Measurements from ENCODE around the gene RAP2A. TPM values are rescaled to one million over a fixed set of nuclear protein-coding genes. Genes with fewer than 3 reads are reported as not detected.

Gene RAP2A
- total RNA-seq, 1 donor from 2014 or later: 327 TPM

DNA sequence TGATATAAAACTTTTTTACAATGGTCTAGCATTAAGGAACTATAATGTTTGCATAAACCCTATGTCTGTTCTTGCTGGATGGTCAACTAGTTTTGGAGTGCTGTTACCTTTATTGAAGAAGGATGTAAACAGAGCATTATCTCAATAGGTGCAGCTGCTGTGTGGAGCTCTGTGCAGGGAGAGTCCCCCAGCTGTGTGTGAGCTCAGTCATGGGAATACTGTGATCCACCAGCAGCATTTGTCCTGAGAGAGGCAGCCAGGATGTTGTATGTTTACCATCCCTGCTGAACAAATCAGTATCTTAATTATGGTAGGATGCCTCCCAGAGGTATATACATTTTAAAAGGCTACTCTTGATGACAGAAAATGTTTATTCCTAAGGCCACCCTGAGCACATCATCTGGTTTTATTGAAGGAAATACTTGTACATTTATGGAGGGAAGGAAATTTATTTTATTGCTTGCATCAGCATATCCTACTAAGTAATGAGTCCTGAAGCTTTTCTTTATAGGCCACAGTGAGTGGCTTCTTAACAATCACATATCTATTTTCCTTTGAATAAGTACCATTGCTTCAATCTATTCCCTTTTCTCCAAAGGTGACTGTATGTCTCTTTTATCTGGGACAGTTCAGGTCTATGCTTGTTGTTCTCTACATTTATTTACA, 11.7 kb downstream of the RAP2A start:
- FAIRE-seq: no peak
- DNase-seq (ENCODE audit: low spot score in 2 of 2): no peak

DNA sequence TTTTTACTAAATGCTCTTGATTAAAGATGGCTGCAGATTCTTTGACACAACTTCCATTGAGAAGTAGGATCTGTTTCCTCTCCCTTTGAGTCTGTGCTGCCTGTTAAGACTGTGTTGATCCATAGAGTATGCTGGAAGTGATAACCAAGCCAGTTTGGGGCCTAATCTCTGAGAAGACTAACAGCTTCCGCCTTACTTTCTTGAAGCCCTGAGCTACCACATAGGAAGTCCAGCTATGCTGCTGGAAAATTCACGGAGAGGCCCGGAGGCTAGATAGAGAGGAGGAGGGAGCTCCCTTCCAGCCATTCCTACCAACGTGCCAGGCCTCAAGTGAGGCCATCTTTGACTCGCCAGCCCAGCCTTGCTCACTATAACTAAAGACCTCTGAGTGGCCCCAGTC, 12.5 kb downstream of the RAP2A start:
- no peak for DNase-seq (ENCODE audit: low spot score in 2 of 2)

DNA sequence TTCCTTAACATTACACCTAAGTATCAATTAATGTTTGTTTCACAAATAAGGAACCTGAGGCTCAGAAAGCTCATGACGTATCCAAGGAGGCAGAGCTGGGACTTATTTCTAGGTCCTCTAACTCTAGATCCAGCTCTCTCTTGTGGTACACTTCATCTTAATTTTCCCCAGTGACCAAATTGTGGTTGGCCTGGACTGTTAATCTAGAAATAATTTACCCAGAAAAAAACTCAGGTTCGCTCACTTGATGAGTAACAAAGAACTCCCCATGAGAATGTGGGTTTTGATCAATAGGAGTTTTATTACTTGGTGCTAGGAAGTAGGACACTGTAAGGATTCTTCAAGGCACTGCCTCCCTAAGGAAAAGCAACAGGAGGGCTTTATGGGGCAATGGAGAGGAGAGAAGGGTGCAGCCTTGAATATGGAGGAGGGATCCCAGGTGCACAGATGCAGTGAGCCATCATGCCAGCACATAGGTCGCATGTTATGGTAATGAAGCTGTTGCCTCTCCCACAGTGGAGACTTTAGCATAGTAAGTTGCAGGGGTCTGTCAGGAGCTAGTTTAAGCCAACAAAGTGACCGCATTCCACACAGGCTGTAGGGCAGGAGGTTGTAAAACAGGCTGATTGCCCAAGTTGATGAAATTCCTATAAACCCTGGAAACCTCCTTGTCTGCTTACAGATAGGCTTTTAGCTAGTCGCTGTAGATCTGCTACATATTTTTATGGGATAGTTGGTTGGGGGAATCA, 14.7 kb downstream of the RAP2A start:
- DNase-seq (ENCODE audit: low spot score in 2 of 2) (no peak), FAIRE-seq (no peak)

More for the DNA sequence above, 12.5 kb downstream of the RAP2A start:
- no peak for FAIRE-seq

DNA sequence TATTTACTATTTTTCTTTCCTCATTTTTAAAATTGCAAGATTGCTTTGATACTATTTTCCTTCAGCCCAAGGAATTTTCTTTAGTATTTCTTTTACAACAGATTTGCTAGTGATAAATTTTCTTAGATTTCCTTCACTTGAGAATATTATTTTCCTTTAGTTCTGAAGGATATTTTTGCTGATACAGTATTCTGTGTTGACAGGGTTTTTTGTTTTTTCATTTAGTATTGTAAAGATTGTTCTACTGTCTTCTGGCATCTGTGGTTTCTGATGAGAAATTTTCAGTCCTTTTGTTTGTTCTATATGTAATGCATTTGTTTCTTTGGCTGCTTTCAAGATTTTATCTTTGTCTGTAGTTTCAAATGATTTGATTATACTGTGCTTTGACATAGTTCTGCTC, 20.7 kb downstream of the RAP2A start:
- FAIRE-seq (no peak), DNase-seq (ENCODE audit: low spot score in 2 of 2) (no peak)

DNA sequence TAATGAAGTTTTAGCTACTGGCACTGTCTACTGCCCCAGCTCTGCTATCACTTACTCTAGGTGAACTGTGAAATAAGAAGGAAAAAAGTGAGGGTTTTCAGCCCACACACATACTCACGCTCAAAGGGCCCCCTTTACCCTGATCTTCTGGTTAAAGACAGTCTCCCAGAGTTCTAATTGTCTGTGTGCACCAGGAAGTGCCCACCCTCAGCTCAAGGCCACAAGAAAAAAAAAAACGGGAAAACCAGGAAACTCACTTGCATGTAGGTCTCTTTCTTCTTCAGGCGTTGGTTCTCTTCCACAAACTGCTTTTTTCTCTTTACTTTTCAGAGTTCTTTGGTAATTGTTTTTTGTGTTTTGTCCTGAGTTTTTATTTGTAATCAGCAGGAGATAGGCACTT, 22.1 kb downstream of the RAP2A start:
- FAIRE-seq (no peak), DNase-seq (ENCODE audit: low spot score in 2 of 2) (no peak)

DNA sequence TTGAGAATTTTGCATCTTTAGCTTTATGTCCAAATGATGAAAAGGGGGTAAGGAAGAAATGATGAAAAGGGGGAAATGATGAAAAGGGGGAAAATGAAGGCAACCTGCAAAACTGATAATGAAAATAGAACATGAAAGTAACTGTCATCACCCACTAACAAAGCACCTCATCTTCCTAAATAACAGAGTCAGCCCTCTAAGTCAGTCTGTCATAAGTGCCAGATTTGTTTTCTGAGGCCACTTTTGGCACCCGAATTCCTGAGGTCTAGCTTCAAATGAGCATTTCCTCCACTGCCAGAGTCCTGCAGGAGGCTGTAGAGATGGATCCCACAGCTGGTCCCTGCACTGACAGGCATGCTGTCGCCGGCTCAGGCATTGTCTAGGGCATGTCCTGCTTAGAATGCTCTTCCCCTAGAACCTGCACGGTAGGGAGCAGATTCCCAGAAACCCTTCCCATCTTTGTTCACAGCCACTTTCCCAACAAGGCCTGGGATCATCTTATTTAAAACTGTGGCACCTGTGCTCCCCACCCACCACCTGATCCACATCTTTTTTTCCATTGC, 25.3 kb downstream of the RAP2A start:
- no peak for FAIRE-seq
- DNase-seq (ENCODE audit: low spot score in 2 of 2): no peak

DNA sequence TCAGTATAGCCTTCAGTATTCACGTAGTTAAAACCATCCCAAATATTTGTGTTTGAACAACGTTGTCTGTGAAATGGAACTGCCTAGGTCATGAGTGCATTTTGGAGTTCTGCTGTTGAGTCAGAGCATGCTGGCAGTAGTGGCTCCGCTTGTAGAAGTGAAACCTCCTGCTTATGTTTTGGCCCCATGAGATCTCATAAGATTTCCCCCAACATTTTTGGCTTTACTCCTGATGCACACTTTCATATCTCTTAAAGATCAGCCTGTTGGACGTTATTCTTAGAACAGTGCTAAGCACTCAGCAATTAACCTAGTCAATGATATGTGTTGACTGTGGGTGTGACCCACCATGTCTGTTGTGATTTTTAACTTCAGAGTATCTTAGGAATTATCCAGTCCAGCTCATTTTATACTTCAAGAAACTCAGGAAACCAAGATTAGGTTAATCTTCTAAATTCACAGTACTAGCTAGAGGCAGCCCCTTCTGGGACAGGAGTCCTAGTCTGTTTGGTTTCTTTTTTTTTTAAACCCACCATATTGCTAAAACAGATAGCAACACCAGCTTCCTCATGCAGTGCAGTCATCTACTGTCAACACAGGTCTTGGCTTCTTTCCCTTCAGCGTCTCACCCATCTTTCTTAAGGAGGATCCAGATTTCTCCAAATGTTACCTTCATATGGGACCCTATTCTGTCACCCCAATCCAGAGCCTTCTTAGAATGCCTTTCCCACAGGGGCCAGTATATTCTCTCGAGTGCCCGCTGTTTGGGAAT, 26.2 kb downstream of the RAP2A start:
- FAIRE-seq (no peak), DNase-seq (ENCODE audit: low spot score in 2 of 2) (no peak)

DNA sequence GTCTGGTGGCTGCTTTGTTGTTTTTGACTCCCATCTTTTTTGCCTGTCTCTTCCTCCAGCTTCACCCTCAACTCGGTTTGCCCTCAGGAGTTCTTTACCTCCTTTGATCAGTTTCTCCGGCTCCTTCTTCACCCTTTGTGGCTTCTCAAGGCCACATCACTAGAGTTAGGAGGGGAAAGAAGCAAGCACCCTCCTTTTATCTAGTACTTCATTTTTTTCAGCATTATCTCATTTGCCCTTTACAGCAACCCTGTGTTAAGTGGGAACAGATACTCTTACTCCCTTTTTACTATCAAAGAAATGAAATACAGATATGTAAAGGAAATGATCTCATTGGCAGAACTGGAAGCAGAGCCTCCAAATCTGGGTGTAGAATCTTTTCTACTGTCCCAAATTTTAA, 26.9 kb downstream of the RAP2A start:
- FAIRE-seq (no peak), DNase-seq (ENCODE audit: low spot score in 2 of 2) (no peak)

DNA sequence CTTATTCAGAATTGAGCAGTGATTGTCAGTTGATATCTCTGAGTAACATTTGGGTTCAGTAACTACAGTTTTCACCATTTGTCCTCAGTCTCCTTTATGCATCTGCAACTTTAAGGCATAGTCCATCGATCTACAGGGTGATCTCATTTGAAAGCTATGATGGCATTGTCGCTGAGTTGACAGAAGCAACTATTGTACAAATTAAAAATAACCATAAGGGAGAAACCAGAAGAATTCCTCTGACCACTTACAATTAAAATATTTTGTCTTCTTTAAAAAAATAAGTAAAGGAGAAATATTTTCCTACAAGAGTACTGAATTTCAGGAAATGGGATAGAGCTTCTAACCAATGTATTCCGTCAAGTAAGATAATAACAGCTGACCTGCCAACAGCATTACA, 30.6 kb downstream of the RAP2A start:
- DNase-seq (ENCODE audit: low spot score in 2 of 2): no peak

DNA sequence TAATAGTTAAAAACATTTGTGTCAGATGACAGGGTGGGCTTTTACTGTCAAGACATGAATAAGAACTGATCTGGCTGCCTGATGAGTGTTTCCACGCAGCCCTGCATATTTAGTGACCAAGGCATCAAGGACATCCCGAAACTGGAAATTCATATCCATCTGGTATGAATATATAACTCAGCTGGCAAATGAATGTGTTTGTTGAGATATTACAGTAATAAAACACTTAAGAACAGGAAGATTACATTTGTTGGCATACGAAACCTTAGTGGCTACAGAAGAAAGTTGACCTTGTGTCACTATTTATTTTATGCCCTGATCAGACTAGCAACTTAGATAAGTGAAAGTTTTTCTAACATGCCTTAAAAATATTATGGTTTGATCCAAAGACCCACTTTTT, 32.8 kb downstream of the RAP2A start:
- FAIRE-seq (no peak), DNase-seq (ENCODE audit: low spot score in 2 of 2) (no peak)

More for the DNA sequence above, 30.6 kb downstream of the RAP2A start:
- no peak for FAIRE-seq

DNA sequence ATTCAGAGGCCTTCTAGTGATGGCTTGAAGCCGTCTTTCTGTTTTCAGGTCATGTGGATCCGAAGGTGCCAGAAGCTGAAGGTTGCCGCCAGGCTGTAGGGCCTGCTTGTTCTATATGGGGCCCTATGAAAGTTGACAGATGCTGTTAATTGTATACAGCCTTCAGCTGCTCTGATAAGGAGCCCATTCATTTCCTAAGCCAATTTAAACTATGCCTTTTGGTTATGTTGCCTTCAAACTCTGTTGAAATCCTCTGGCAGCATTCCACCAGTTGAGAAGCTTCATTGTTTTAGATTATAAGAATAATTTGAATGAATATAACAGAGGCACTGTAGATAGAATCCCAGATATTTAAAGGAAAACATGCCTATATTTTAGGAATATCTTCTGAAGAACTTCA, 34.4 kb downstream of the RAP2A start:
- FAIRE-seq: peak; percentile 79
- DNase-seq (ENCODE audit: low spot score in 2 of 2): no peak

DNA sequence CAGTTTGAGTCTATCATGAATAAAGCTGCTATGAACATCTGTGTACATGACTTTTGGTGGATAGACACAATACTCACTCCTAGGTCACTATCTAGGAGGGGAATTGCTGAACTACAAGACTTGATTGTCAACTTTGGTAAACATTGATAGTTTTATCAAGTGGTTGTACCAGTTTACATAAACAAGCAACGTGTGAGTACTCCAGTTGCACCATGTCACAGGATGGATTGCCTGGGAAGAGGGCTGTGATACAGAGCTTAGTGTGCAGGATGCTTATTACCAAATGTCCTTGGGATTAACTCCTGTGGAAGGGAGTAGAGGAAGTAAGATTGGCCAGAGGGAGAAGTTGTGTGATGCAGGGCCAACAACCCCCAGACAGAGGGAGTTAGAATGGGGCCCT, 37.7 kb downstream of the RAP2A start:
- DNase-seq (ENCODE audit: low spot score in 2 of 2): no peak
- no peak for FAIRE-seq

DNA sequence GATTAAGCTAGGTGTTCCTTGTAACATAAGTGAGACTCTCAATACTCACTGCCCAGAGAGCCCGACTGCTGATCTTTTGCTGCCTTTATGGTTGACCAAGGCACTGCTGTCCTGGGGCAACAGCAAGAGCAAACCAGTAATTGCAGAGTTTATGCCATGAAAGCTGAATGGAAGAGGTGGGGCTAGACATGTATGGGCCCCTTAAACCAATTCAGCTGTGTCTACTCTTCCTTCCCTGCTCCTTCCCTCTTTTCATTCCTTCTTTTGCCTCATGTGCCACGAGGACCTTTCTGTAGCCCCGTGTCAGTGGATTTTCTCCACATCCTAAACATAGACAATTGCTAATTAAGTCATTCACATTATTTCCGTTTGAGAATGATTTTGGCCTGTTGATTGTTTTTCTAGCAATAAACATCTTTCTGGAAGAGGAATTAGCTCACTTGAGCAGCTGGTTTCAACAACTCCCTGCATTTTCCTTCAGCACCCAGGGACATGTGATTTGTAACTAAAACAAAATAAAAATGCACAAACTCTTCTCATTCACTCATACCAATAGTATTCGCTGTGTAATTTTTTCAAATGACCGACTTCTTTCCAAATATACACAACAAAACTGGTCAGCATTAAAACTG, 40.5 kb downstream of the RAP2A start:
- DNase-seq (ENCODE audit: low spot score in 2 of 2): no peak

DNA sequence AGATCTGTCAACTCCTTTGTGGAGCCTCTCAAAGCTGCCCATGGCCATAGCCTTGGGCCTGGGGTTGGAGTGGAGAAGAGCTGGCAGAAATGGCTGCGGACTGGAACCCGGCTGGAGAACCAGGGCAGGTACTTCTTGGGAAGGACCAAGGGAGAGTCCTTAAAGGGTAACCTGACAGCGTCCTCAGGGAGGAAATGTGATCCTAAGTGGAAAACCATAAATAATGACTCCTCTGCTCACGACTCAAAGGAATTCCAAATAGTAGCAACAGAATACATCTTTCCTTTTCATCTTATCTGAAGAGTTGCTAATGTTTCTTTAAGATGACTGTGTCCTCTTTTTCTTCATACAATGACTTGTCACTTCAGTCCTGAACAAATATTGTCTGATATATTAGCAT, 41.0 kb downstream of the RAP2A start:
- FAIRE-seq: no peak
- no peak for DNase-seq (ENCODE audit: low spot score in 2 of 2)

More for the DNA sequence above, 40.5 kb downstream of the RAP2A start:
- no peak for FAIRE-seq

DNA sequence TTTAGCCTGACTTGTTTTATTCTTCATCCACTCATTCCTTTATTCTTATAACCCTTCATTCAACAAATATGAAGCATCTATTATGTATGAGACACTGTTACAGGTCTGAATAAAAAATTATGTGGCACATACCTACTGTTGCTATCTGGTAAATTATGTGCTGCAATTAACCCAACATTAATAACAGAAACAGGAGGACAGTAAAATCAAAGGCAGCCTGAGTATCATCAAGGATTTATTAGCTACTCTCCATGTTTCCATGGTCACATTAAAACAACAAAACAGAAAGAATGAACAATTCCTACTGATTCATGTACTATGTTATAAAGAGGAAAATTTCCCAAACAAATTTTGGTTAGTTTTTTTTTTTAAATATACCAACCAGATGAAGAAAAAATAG, 43.9 kb downstream of the RAP2A start:
- no peak for DNase-seq (ENCODE audit: low spot score in 2 of 2)
- peak; percentile 23 for FAIRE-seq

DNA sequence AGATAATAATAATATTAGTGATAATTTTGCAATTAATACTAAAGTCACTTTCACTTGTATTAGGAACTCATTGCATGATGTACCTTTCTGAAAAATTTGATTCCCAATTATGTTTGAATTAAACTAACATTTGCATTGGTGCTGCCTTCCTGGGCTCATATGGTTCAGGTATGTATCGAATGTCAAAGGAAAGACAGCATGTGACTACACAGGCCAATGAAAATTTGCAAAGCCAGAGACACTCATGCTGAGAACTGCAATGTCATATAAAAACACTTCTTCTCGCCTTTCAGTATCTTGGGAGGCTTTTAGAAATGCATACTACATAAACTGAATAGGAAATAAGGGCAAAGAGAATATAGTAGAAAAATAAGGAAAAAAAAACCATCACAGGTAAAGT, 44.3 kb downstream of the RAP2A start:
- DNase-seq (ENCODE audit: low spot score in 2 of 2) (no peak), FAIRE-seq (no peak)

DNA sequence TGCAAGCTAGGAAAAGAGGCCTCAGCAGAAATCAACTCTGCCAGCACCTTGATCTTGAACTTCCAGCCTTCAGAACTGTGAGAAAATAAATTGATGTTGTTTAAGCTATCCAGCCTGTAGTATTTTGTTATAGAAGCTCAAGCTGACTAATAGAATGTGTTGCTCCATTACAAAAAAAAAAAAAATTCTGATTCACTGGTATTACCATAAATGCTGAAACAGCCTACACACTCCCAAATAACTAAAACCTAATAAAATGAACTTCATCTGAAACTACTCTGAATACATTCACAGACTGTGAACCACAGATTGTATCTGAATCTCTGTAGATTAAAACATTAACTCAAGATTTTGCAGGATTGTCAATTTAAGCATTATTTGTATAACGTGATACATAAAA, 49.5 kb downstream of the RAP2A start:
- FAIRE-seq (no peak), DNase-seq (ENCODE audit: low spot score in 2 of 2) (no peak)

DNA sequence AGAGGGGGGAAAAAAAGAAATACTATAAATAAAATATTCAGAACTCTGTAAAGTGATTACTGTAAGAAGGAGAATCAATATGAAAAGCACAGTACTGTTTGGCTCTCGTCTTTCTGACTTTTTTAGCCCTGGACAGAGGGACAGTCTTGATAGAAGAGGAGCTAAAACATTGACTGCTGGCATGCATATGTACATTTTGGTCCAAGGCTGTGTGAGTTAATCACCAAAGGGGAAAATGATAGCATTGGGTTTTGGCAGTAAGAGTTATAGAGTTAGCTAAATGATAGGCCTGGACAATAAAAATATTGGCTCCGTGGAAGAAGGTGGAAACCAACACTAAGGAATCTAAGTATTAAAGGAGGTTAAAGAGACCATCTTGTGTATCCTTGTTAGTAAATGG, 50.3 kb downstream of the RAP2A start:
- no peak for DNase-seq (ENCODE audit: low spot score in 2 of 2)
- FAIRE-seq: no peak

DNA sequence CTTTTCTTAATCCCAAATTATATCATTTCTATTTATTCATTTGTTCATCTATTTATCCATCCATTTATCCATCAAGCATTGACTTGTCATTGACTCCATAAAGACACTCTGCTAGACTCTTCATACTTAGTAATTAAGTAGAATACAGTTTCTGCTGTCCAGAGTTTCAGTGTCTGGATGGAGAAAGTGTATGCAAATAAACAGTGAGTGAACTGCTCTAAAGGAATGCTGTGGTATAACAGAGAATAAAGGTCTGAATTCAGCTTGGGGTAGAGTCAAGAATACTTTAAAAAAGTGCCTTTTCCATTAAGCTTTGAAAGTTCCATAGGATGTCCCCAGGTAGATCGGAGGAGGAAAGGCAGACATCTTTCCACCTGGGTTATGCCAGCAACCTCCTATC, 51.4 kb downstream of the RAP2A start:
- no peak for DNase-seq (ENCODE audit: low spot score in 2 of 2)

DNA sequence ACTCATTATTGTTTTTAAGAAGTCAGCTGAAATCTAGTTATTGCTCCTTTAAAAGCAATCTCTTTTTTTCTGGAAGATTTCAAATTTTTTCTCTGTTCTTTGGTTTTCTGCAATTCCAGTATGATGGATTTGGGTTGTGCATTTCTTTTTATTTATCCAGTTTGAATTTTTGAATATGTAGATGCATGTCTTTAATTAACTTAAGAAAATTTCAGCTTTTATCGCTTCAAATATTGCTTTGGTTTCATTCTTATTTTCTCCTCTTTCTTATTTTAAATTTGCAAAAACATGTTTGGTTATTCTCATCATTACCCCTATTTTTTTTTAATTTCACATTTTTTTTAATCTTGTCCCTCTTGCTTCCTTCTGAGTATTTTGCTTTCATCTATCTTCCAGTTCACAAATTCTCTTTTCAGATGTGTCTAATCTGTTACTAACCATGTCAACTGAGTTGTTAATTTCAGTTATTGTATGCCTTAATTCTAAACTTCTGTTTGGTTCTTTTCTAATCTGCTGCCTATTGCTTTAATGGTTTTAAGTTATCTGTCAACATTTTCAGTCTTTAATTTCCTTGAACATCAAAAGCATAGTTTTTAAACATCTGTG, 56.8 kb downstream of the RAP2A start:
- FAIRE-seq (no peak), DNase-seq (ENCODE audit: low spot score in 2 of 2) (no peak)

More for the DNA sequence above, 51.4 kb downstream of the RAP2A start:
- no peak for FAIRE-seq

Data from frontal cortex (tissue), 4 donors.